Testis (tissue), 2 donors: ENCODE measurements around the gene CLEC16A.

Experiments used
- CTCF ChIP-seq, 3 experiments: fragments of 450-650 bp in 2 of 3; fragments of 200-600 bp in 1 of 3; sonication (generic) in 1 of 3; IDR thresholded peaks; one replicate each; pipeline ENCODE4 v1.5.1; 2016 to 2019; ENCODE audit warnings: antibody characterized with exemption in 3 of 3, mild to moderate bottlenecking in 2 of 3, moderate library complexity in 1 of 3
- POLR2A ChIP-seq: fragments of 450-650 bp; IDR thresholded peaks from one replicate; pipeline ENCODE4 v1.6.1; 2017; ENCODE audit warnings: antibody characterized with exemption, mild to moderate bottlenecking, moderate library complexity

GRCh38 chr16:11049396-11050059 lies 105.2 kb downstream of the CLEC16A start:
- TF ChIP-seq CTCF (IDR thresholded peaks at IDR 0.05): no peak
- no peak for TF ChIP-seq POLR2A
